ENCODE data around the gene DNAJB8.

DNA sequence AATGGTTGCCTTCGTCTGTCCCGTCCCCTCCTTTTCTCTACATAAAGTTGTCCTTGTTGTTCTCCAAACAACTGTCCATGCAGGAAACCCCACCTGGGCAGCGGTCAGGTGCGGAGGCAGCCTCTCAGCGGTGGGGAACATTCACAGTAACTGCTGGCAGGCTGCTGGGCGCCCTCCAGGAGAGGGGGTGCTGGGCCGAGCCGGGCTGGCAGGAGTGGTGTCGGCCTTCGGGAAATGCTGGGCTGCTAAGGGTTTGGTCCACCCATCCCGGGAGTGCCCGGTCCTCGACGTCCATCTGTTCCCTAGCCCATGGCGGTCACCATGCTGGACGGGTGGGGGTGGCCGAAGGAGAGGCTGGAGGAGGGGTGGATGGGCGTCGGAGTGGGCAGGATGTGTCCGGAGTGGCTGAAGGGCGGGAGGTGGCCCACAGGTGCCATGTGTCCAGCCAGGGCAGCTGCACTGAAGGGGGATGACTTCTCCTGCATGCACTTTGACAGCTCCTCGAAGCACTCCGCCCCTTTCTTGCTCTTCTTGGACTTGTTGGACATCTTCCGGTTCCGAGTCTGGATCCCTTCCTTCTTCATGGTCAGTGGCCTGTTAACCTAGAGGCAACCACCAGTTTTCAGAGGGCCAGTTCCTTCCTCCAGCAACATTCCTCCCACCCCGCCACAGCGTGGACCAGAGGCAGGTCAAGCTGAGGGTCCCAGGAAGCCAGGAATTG is 14.2 kb upstream of the DNAJB8 start:
- TF ChIP-seq NR3C1 (IDR thresholded peaks at IDR 0.05), result no peak
- TF ChIP-seq, protein P1, sequence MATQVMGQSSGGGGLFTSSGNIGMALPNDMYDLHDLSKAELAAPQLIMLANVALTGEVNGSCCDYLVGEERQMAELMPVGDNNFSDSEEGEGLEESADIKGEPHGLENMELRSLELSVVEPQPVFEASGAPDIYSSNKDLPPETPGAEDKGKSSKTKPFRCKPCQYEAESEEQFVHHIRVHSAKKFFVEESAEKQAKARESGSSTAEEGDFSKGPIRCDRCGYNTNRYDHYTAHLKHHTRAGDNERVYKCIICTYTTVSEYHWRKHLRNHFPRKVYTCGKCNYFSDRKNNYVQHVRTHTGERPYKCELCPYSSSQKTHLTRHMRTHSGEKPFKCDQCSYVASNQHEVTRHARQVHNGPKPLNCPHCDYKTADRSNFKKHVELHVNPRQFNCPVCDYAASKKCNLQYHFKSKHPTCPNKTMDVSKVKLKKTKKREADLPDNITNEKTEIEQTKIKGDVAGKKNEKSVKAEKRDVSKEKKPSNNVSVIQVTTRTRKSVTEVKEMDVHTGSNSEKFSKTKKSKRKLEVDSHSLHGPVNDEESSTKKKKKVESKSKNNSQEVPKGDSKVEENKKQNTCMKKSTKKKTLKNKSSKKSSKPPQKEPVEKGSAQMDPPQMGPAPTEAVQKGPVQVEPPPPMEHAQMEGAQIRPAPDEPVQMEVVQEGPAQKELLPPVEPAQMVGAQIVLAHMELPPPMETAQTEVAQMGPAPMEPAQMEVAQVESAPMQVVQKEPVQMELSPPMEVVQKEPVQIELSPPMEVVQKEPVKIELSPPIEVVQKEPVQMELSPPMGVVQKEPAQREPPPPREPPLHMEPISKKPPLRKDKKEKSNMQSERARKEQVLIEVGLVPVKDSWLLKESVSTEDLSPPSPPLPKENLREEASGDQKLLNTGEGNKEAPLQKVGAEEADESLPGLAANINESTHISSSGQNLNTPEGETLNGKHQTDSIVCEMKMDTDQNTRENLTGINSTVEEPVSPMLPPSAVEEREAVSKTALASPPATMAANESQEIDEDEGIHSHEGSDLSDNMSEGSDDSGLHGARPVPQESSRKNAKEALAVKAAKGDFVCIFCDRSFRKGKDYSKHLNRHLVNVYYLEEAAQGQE (IDR thresholded peaks at IDR 0.05), result no peak
- no peak for TF ChIP-seq POLR2A (IDR thresholded peaks at IDR 0.05; ENCODE audit: low read length)
- no peak for TF ChIP-seq ATOH8 (CRISPR knock-in tag; IDR thresholded peaks at IDR 0.05; ENCODE audit: low read depth)
- no peak for TF ChIP-seq CTCF (IDR thresholded peaks at IDR 0.05)
- no peak for TF ChIP-seq CHD2 (IDR thresholded peaks at IDR 0.05; ENCODE audit: low read length, partially characterized antibody)

Measured in A549 (cell line).